ENCODE data around the gene VGLL4.

DNA sequence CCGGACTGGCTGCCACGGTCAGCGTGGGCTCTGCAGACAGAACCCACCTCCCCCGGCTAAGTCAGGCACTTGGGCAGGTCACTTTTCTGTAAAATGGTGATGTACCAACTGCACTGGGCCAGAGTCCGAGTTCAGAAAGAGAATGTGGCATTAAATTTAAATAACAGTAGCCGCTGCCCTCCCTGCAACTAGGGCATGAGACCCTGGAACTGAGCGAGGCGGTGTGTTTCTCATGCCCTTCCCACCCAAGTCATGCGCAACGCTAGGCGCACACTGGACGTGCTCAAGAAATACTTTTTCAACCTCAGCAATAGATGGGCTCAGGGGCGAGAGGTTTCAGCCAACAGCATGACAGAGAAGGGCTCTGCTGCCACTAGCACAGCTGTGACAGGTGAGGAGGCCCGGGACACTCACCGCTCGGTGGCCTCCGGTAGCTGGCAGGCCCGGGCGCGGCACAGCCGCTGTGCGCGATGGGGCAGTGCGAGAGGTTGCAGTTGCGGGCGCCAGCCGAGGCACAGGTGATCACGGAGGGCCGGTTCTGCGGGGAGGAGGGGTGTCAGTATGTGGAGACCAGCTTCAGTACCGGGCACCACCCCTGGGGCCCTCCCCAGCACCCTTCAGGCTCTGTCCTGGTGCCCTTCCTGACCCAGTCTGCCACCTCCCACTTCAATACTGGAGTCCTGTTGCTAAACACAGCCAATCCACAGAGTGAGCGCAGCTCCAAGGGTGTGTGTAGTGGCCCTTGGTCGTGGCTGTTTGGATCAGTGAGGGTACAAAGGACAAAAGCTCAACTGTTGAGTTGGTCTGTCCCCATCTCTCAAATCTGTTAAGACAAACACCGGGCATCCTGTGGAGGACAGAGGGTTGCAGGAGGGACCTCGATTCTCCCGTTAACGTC is 84.5 kb downstream of the VGLL4 start:
- TF ChIP-seq, protein P1, sequence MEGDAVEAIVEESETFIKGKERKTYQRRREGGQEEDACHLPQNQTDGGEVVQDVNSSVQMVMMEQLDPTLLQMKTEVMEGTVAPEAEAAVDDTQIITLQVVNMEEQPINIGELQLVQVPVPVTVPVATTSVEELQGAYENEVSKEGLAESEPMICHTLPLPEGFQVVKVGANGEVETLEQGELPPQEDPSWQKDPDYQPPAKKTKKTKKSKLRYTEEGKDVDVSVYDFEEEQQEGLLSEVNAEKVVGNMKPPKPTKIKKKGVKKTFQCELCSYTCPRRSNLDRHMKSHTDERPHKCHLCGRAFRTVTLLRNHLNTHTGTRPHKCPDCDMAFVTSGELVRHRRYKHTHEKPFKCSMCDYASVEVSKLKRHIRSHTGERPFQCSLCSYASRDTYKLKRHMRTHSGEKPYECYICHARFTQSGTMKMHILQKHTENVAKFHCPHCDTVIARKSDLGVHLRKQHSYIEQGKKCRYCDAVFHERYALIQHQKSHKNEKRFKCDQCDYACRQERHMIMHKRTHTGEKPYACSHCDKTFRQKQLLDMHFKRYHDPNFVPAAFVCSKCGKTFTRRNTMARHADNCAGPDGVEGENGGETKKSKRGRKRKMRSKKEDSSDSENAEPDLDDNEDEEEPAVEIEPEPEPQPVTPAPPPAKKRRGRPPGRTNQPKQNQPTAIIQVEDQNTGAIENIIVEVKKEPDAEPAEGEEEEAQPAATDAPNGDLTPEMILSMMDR (conservative IDR thresholded peaks at IDR 0.05; ENCODE audit: low read depth, low read length) = no peak
- TF ChIP-seq EZH2 (IDR thresholded peaks at IDR 0.05; ENCODE audit: low read length, unreplicated experiment) = no peak

Measured in PC-3 (cell line).